HepG2 (cell line): ENCODE data around the gene SLC7A4. TPM values are rescaled to one million over a fixed set of nuclear protein-coding genes. Genes with fewer than 3 reads are reported as not detected.

Source experiments
- ATAC-seq: fragments of 200-7000 bp; cut with Tn5 transposase; 3 replicates; pipeline ENCODE4 v1.9.1; 2020; ENCODE audit warnings: mild to moderate bottlenecking, moderate library complexity
- BruUV-seq: library from RNA; stranded (reverse); fragments of 400-500 nt; replicated peaks from 2 replicates; lab custom pipeline; 2021; lab: Mats Ljungman, UMichigan
- CTCF ChIA-PET: fragments of 300-600 bp; formaldehyde crosslinking; extraction: SDS; loops from one replicate; lab custom pipeline; 2021; ENCODE audit warnings: low total read pairs, inconsistent platforms, low intra/inter-chr PET ratio; lab: Yijun Ruan, JAX
- POLR2A ChIA-PET: fragments of 350-600 bp; sonication (Branson Sonifier 250); formaldehyde crosslinking; loops from one replicate; lab custom pipeline; 2020; ENCODE audit warnings: antibody characterized with exemption, inconsistent platforms; lab: Yijun Ruan, JAX
- DNase-seq: peaks from one replicate; pipeline ENCODE4 v3.0.0-alpha.2; 2015; ENCODE audit warnings: low spot score
- FAIRE-seq: peaks from 3 replicates; lab custom pipeline; 2011; peaks lifted over from hg19 to GRCh38; lab: Jason Lieb, UNC
- H2AFZ ChIP-seq: one replicate; pipeline ENCODE4 v1.6.1; 2011; ENCODE audit warnings: low read length, inconsistent platforms
- H3K27ac ChIP-seq: fragments of 300-600 bp; 3 replicates; pipeline ENCODE4 v1.8.0; 2011; ENCODE audit warnings: mixed run types, mild to moderate bottlenecking, mixed read lengths, low read length, inconsistent platforms; ENCODE audit not compliant: insufficient read depth; ENCODE audit errors: extremely low read length
- H3K27me3 ChIP-seq, 2 experiments: fragments of 200-600 bp in 1 of 2; 2 replicates in 1 of 2; 3 replicates in 1 of 2; pipeline versions ENCODE4 v1.6.0 to v1.8.0; 2011; ENCODE audit warnings: low read length in 2 of 2, mild to moderate bottlenecking in 2 of 2, moderate library complexity in 2 of 2, inconsistent platforms in 1 of 2; ENCODE audit not compliant: insufficient read depth in 2 of 2, control insufficient read depth in 1 of 2
- H3K36me3 ChIP-seq, 2 experiments: fragments of 200-600 bp in 1 of 2; replicated peaks in 1 of 2; 2 replicates in 1 of 2; 3 replicates in 1 of 2; pipeline versions ENCODE4 v1.5.1 to v1.8.0; 2011; ENCODE audit warnings: low read length in 2 of 2, inconsistent platforms in 1 of 2; ENCODE audit not compliant: insufficient read depth in 2 of 2, control insufficient read depth in 1 of 2
- H3K4me1 ChIP-seq: 2 replicates; pipeline ENCODE4 v1.5.1; 2012; ENCODE audit warnings: low read length, inconsistent platforms; ENCODE audit not compliant: insufficient read depth
- H3K4me2 ChIP-seq: 2 replicates; pipeline ENCODE4 v1.6.0; 2011; ENCODE audit warnings: low read depth, low read length, inconsistent platforms
- H3K4me3 ChIP-seq, 3 experiments: fragments of 200-600 bp in 1 of 3; sonication (generic), shearing (Covaris generic) in 1 of 3; replicated peaks in 1 of 3; 2 replicates each; pipeline ENCODE4 v1.5.1; 2011 to 2016; ENCODE audit warnings: low read length in 3 of 3, inconsistent platforms in 2 of 3, low read depth in 2 of 3, mild to moderate bottlenecking in 2 of 3, control low read depth in 1 of 3, mixed read lengths in 1 of 3; ENCODE audit not compliant: insufficient read depth in 1 of 3
- H3K79me2 ChIP-seq: one replicate; pipeline ENCODE4 v1.6.1; 2011; ENCODE audit warnings: low read length, inconsistent platforms; ENCODE audit not compliant: insufficient read depth
- H3K9ac ChIP-seq: 2 replicates; pipeline ENCODE4 v1.6.0; 2011; ENCODE audit warnings: mild to moderate bottlenecking, low read depth, low read length, inconsistent platforms; ENCODE audit not compliant: insufficient read depth
- H3K9me3 ChIP-seq: 2 replicates; pipeline ENCODE4 v1.5.1; 2012; ENCODE audit warnings: mild to moderate bottlenecking, low read length
- H4K20me1 ChIP-seq: 2 replicates; pipeline ENCODE4 v1.6.0; 2011; ENCODE audit warnings: inconsistent platforms, mild to moderate bottlenecking, low read length, moderate library complexity; ENCODE audit not compliant: insufficient read depth
- CBX5 ChIP-seq: sonication (generic); formaldehyde crosslinking; IDR thresholded peaks from 2 replicates; pipeline ENCODE4 v1.4.0; 2020; ENCODE audit warnings: missing genetic modification reagents, borderline replicate concordance
- HNRNPLL ChIP-seq: fragments of 200-400 bp; formaldehyde crosslinking; IDR thresholded peaks from 2 replicates; pipeline ENCODE4 v1.6.1; 2017; ENCODE audit warnings: mild to moderate bottlenecking, low read depth, low read length; ENCODE audit not compliant: poor library complexity, severe bottlenecking
- IRX3 ChIP-seq: sonication (generic); formaldehyde crosslinking; IDR thresholded peaks from 2 replicates; pipeline ENCODE4 v1.8.1; 2023; ENCODE audit warnings: mild to moderate bottlenecking, low read depth, missing genetic modification reagents, borderline replicate concordance
- NRL ChIP-seq: sonication (generic); formaldehyde crosslinking; IDR thresholded peaks from 2 replicates; pipeline ENCODE4 v1.5.0; 2020; ENCODE audit warnings: missing genetic modification reagents, mild to moderate bottlenecking, moderate library complexity, borderline replicate concordance
- RFX1 ChIP-seq: fragments of 450-650 bp; IDR thresholded peaks from 2 replicates; pipeline ENCODE4 v1.6.1; 2017
- RFX3 ChIP-seq: IDR thresholded peaks from 2 replicates; pipeline ENCODE4 v1.6.1; 2016; ENCODE audit warnings: missing biosample characterization, missing genetic modification reagents
- ZBTB7A ChIP-seq: sonication (generic); formaldehyde crosslinking; IDR thresholded peaks from 2 replicates; pipeline ENCODE4 v1.8.0; 2022; ENCODE audit warnings: mild to moderate bottlenecking, missing genetic modification reagents
- ZNF143 ChIP-seq: sonication (generic); formaldehyde crosslinking; IDR thresholded peaks from 2 replicates; pipeline ENCODE4 v1.4.0; 2020; ENCODE audit warnings: missing genetic modification reagents
- ZNF329 ChIP-seq: sonication (generic); formaldehyde crosslinking; IDR thresholded peaks from 2 replicates; pipeline ENCODE4 v1.9.0; 2021; ENCODE audit warnings: low read depth, mild to moderate bottlenecking, missing genetic modification reagents
- ZNF451 ChIP-seq: sonication (generic); formaldehyde crosslinking; IDR thresholded peaks from 2 replicates; pipeline ENCODE4 v1.5.0; 2020; ENCODE audit warnings: mild to moderate bottlenecking, missing genetic modification reagents
- ZNF782 ChIP-seq: sonication (generic); formaldehyde crosslinking; IDR thresholded peaks from 2 replicates; pipeline ENCODE4 v1.4.0; 2020; ENCODE audit warnings: missing genetic modification reagents, mild to moderate bottlenecking, borderline replicate concordance
- WGBS: methylation state at CpG from one replicate; pipeline ENCODE4 v1.1.6; 2017; ENCODE audit warnings: low lambda C conversion rate; 5-methylcytosine and 5-hydroxymethylcytosine counted together
- in situ Hi-C: cut with HindIII; loops from 2 replicates; pipeline ENCODE4 v1.10.0; 2017; ENCODE audit warnings: low pct_unique_long_range_greater_than_20kb; ENCODE audit not compliant: extremely low pct_ligation_motif_present
- intact Hi-C: fragments of 100-400 bp; cut with micrococcal nuclease; formaldehyde crosslinking; loops from one replicate; pipeline ENCODE4 v1.10.0; 2022; ENCODE audit not compliant: unreplicated experiment
- polyA plus RNA-seq, 8 experiments: library from polyadenylated mRNA; depleted of rRNA in 3 of 8; stranded (reverse) in 7 of 8; unstranded in 1 of 8; fragments of >200 nt; fragmentation: Illumina TruSeq in 4 of 8; extraction: Trizol in 4 of 8; gene quantifications; 2 replicates each; pipeline versions ENCODE4 v1.2.1 to v1.2.3, GENCODE V29; 2011 to 2016; ENCODE audit warnings: low read depth in 4 of 8, missing spikeins in 1 of 8, mixed read lengths in 1 of 8; ENCODE audit not compliant: insufficient read depth in 1 of 8
- total RNA-seq, 5 experiments: library from RNA; depleted of rRNA; stranded (reverse); fragments of >200 nt; fragmentation: Illumina TruSeq; extraction: Trizol; gene quantifications; 2 replicates each; pipeline ENCODE4 v1.2.3, GENCODE V29; 2016; ENCODE audit warnings: low read depth in 1 of 5
- TF ChIP-seq, protein P1 (sequence below): sonication (generic); formaldehyde crosslinking; IDR thresholded peaks from 2 replicates; pipeline ENCODE4 v1.5.0; 2020; ENCODE audit warnings: mild to moderate bottlenecking, missing genetic modification reagents
- TF ChIP-seq, protein P2 (sequence below): sonication (generic); formaldehyde crosslinking; IDR thresholded peaks from 2 replicates; pipeline ENCODE4 v1.4.0; 2020; ENCODE audit warnings: missing genetic modification reagents
- TF ChIP-seq, protein P3 (sequence below): sonication (generic); formaldehyde crosslinking; IDR thresholded peaks from 2 replicates; pipeline ENCODE4 v1.4.0; 2020; ENCODE audit warnings: missing genetic modification reagents, borderline replicate concordance
- TF ChIP-seq, protein P4 (sequence below): sonication (generic); formaldehyde crosslinking; IDR thresholded peaks from 2 replicates; pipeline ENCODE4 v1.4.0; 2020; ENCODE audit warnings: missing genetic modification reagents

The SLC7A4 gene
- total and polyA plus RNA-seq, 2 of the 13 experiments (the other 11 are each of a cell fraction or from before 2014, with no cell fraction given) = not detected

DNA sequence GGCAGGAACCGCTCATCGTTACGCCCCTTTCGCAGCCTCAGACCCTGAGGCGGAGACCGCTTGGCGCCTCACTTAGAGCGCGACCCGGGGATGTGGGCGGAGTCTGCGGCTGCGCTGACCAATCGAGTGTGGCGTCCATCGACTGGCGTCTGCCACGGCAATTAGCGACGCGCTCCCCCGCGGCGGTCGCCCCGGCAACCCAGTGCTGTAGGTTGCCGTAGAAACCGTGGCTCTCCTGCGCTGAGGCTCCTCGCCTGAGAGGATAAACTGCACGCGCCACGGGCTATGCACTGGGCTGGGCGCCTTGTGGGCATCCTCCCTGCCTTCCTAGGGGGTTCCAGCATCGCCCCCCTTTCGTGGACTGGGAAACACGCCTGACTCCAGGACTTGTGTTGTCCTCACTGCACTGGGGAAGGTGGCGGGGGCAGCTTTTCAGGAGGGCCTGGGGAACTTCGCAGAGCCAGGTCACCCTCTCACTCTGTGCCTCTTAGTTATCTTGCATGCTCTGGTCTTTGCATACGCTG lies 18.1 kb downstream of the SLC7A4 start:
- peaks cover 51% of the 10 kb centered on the region for H3K4me1 ChIP-seq
- no peak for FAIRE-seq
- no peak for TF ChIP-seq ZBTB7A (CRISPR knock-in tag)
- no peak for TF ChIP-seq CBX5 (CRISPR knock-in tag)
- TF ChIP-seq HNRNPLL = peak; percentile 19
- TF ChIP-seq ZNF329 (CRISPR knock-in tag) = no peak
- no peak for TF ChIP-seq IRX3 (CRISPR knock-in tag)
- peak; percentile 70; the same call in 1 of the 2 replicates for TF ChIP-seq ZNF451 (CRISPR knock-in tag)
- no peak for TF ChIP-seq ZNF782 (CRISPR knock-in tag)
- TF ChIP-seq, protein P1, sequence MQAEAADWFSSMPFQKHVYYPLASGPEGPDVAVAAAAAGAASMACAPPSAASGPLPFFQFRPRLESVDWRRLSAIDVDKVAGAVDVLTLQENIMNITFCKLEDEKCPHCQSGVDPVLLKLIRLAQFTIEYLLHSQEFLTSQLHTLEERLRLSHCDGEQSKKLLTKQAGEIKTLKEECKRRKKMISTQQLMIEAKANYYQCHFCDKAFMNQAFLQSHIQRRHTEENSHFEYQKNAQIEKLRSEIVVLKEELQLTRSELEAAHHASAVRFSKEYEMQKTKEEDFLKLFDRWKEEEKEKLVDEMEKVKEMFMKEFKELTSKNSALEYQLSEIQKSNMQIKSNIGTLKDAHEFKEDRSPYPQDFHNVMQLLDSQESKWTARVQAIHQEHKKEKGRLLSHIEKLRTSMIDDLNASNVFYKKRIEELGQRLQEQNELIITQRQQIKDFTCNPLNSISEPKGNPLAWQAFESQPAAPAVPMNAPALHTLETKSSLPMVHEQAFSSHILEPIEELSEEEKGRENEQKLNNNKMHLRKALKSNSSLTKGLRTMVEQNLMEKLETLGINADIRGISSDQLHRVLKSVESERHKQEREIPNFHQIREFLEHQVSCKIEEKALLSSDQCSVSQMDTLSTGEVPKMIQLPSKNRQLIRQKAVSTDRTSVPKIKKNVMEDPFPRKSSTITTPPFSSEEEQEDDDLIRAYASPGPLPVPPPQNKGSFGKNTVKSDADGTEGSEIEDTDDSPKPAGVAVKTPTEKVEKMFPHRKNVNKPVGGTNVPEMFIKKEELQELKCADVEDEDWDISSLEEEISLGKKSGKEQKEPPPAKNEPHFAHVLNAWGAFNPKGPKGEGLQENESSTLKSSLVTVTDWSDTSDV (CRISPR knock-in tag) = 0 out of 2 replicates have a peak, but pooled peaks have one; percentile 42
- peak; percentile 29; the same call in 1 of the 2 replicates for TF ChIP-seq NRL (CRISPR knock-in tag)
- TF ChIP-seq, protein P2, sequence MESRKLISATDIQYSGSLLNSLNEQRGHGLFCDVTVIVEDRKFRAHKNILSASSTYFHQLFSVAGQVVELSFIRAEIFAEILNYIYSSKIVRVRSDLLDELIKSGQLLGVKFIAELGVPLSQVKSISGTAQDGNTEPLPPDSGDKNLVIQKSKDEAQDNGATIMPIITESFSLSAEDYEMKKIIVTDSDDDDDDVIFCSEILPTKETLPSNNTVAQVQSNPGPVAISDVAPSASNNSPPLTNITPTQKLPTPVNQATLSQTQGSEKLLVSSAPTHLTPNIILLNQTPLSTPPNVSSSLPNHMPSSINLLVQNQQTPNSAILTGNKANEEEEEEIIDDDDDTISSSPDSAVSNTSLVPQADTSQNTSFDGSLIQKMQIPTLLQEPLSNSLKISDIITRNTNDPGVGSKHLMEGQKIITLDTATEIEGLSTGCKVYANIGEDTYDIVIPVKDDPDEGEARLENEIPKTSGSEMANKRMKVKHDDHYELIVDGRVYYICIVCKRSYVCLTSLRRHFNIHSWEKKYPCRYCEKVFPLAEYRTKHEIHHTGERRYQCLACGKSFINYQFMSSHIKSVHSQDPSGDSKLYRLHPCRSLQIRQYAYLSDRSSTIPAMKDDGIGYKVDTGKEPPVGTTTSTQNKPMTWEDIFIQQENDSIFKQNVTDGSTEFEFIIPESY (CRISPR knock-in tag) = no peak
- peak; percentile 28; the same call in 1 of the 2 replicates for TF ChIP-seq RFX1
- TF ChIP-seq, protein P3, sequence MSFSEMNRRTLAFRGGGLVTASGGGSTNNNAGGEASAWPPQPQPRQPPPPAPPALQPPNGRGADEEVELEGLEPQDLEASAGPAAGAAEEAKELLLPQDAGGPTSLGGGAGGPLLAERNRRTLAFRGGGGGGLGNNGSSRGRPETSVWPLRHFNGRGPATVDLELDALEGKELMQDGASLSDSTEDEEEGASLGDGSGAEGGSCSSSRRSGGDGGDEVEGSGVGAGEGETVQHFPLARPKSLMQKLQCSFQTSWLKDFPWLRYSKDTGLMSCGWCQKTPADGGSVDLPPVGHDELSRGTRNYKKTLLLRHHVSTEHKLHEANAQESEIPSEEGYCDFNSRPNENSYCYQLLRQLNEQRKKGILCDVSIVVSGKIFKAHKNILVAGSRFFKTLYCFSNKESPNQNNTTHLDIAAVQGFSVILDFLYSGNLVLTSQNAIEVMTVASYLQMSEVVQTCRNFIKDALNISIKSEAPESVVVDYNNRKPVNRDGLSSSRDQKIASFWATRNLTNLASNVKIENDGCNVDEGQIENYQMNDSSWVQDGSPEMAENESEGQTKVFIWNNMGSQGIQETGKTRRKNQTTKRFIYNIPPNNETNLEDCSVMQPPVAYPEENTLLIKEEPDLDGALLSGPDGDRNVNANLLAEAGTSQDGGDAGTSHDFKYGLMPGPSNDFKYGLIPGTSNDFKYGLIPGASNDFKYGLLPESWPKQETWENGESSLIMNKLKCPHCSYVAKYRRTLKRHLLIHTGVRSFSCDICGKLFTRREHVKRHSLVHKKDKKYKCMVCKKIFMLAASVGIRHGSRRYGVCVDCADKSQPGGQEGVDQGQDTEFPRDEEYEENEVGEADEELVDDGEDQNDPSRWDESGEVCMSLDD (CRISPR knock-in tag) = no peak
- peak; percentile 24; the same call in 1 of the 2 replicates for TF ChIP-seq RFX3
- TF ChIP-seq ZNF143 = 0 out of 2 replicates have a peak, but pooled peaks have one; percentile 3
- TF ChIP-seq, protein P4, sequence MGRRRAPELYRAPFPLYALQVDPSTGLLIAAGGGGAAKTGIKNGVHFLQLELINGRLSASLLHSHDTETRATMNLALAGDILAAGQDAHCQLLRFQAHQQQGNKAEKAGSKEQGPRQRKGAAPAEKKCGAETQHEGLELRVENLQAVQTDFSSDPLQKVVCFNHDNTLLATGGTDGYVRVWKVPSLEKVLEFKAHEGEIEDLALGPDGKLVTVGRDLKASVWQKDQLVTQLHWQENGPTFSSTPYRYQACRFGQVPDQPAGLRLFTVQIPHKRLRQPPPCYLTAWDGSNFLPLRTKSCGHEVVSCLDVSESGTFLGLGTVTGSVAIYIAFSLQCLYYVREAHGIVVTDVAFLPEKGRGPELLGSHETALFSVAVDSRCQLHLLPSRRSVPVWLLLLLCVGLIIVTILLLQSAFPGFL (CRISPR knock-in tag) = no peak
- no peaks in the 10 kb centered on the region for H4K20me1 ChIP-seq
- no peaks in the 10 kb centered on the region for H3K36me3 ChIP-seq
- CTCF ChIA-PET = no interaction called here
- no peak overlapping the region for H3K27ac ChIP-seq
- H3K9ac ChIP-seq = no peak overlapping the region
- in situ Hi-C loops (no loop called here), intact Hi-C loops (no loop called here)
- H3K79me2 ChIP-seq = no peaks in the 10 kb centered on the region
- no peak overlapping the region for H2AFZ ChIP-seq
- peak overlapping the region in 2 of 3 experiments; percentile 40 to 67; a peak in 2 of 6 replicates for H3K4me3 ChIP-seq
- H3K9me3 ChIP-seq = no peaks in the 10 kb centered on the region
- peaks cover 0 to 9% of the 10 kb centered on the region in 2 experiments; a peak in 1 of 5 replicates for H3K27me3 ChIP-seq
- H3K4me2 ChIP-seq = peak overlapping the region; percentile 85
- no peak for DNase-seq
- peak; percentile 24 for ATAC-seq
- BruUV-seq = no TSS peak
- POLR2A ChIA-PET = interaction anchor here (1.2 to 3.4 kb wide), 5 partner anchors 11 to 64 kb away, joined by 5 to 31 read pairs (median 5); partner anchors contain the start of genes LZTR1 and THAP7
- 72% methylated on average over 15 of the region's 40 CpGs for WGBS
